Frontal cortex (tissue), 4 donors: ENCODE measurements around the gene KCNN2. TPM values are rescaled to one million over a fixed set of nuclear protein-coding genes. Genes with fewer than 3 reads are reported as not detected.

Source experiments
- DNase-seq, 2 donors: peaks; one replicate each; pipeline ENCODE4 v3.0.0; 2012; ENCODE audit warnings: low spot score in 2 of 2
- FAIRE-seq: peaks from 2 replicates; lab custom pipeline; 2012; peaks lifted over from hg19 to GRCh38; lab: Jason Lieb, UNC
- total RNA-seq: library from RNA; depleted of rRNA; stranded (reverse); fragments of >200 nt; gene quantifications from one replicate; pipeline ENCODE4 v1.2.3, GENCODE V29; 2014
- donor health status: control.
- donor health status: control.
- donor health status: control.

The KCNN2 gene
- total RNA-seq, 1 donor from 2014 or later: 29.8 TPM

DNA sequence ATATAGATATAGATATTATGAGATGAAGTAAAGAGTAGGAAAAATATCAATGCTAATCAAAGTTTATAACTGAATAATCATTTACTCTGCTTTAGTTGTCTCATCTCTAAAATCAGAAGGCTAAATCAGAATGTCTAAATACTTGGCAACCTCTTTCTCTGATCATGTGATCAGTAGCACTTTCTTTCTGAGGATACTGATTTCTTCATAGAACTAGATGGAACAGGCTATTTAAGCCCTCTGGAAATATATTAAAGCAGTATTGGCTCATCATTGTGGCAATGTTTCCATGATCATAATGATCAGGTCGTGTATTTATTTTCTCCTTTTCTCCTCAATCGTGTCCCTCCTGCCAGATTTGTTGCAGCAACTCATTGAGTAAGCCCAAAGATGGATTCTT is 109.7 kb downstream of the KCNN2 start:
- FAIRE-seq (no peak), DNase-seq (no peak)

GRCh38 chr5:114473541-114473940 is 111.7 kb downstream of the KCNN2 start:
- DNase-seq (no peak), FAIRE-seq (no peak)

GRCh38 chr5:114477816-114478334 is 116.0 kb downstream of the KCNN2 start:
- FAIRE-seq (no peak), DNase-seq (no peak)

- DNase-seq: no peak
- FAIRE-seq: no peak
These were observed 138.9 kb downstream of the KCNN2 start for GRCh38 chr5:114500756-114501155.

- no peak for FAIRE-seq
- DNase-seq: no peak
These were observed 142.7 kb downstream of the KCNN2 start for GRCh38 chr5:114504560-114504959.

GRCh38 chr5:114524221-114524620 is 162.4 kb downstream of the KCNN2 start:
- FAIRE-seq: no peak
- no peak for DNase-seq

- FAIRE-seq (no peak), DNase-seq (no peak)
These were observed 182.7 kb downstream of the KCNN2 start for GRCh38 chr5:114544561-114544960.
